SK-N-SH (cell line): ENCODE measurements around the gene C12orf75. TPM values are rescaled to one million over a fixed set of nuclear protein-coding genes. Genes with fewer than 3 reads are reported as not detected.

ENCODE experiments used
- CTCF ChIA-PET: fragments of 300-600, 350-600 bp; formaldehyde crosslinking; extraction: SDS; loops from one replicate; lab custom pipeline; 2021; lab: Yijun Ruan, JAX
- POLR2A ChIA-PET: fragments of 350-600 bp; sonication (Branson Sonifier 250); formaldehyde crosslinking; extraction: SDS; loops from one replicate; lab custom pipeline; 2020; ENCODE audit warnings: antibody characterized with exemption, inconsistent platforms; lab: Yijun Ruan, JAX
- DNase-seq: peaks from one replicate; pipeline ENCODE4 v3.0.0; 2012
- H2AFZ ChIP-seq: fragments of 200-600 bp; sonication (generic); 2 replicates; pipeline ENCODE4 v1.8.1; 2016; ENCODE audit warnings: antibody characterized with exemption, mild to moderate bottlenecking, low read depth
- H3F3A ChIP-seq: fragments of 200-600 bp; sonication (generic); replicated peaks from 2 replicates; pipeline ENCODE3; 2016; ENCODE audit warnings: antibody characterized with exemption, mild to moderate bottlenecking; ENCODE audit not compliant: insufficient read depth
- H3K27ac ChIP-seq, 2 experiments: fragments of 200-500 bp in 1 of 2; fragments of 200-600 bp in 1 of 2; sonication (Bioruptor generic) in 1 of 2; sonication (generic), shearing (Covaris generic) in 1 of 2; 2 replicates each; pipeline versions ENCODE4 v1.5.1 to v1.6.1; 2014 to 2016; ENCODE audit warnings: low read depth in 2 of 2, inconsistent platforms in 1 of 2, low read length in 1 of 2, mild to moderate bottlenecking in 1 of 2, mixed read lengths in 1 of 2
- H3K27me3 ChIP-seq: fragments of 200-600 bp; sonication (generic), shearing (Covaris generic); 2 replicates; pipeline ENCODE4 v1.6.1; 2016; ENCODE audit warnings: mixed run types; ENCODE audit not compliant: insufficient read depth
- H3K36me3 ChIP-seq, 2 experiments: fragments of 200-500 bp in 1 of 2; fragments of 200-600 bp in 1 of 2; sonication (Bioruptor generic) in 1 of 2; sonication (generic) in 1 of 2; replicated peaks in 1 of 2; 2 replicates each; pipeline versions ENCODE3 to v1.5.1; 2014 to 2016; ENCODE audit warnings: low read length in 1 of 2, mild to moderate bottlenecking in 1 of 2; ENCODE audit not compliant: insufficient read depth in 2 of 2, control insufficient read depth in 1 of 2
- H3K4me1 ChIP-seq, 2 experiments: fragments of 200-500 bp in 1 of 2; fragments of 200-600 bp in 1 of 2; sonication (Bioruptor generic) in 1 of 2; sonication (generic), shearing (Covaris generic) in 1 of 2; 2 replicates each; pipeline versions ENCODE4 v1.5.1 to v1.6.1; 2014 to 2016; ENCODE audit warnings: low read depth in 1 of 2, low read length in 1 of 2, mixed run types in 1 of 2; ENCODE audit not compliant: insufficient read depth in 2 of 2, control insufficient read depth in 1 of 2
- H3K4me2 ChIP-seq: fragments of 200-600 bp; sonication (generic), shearing (Covaris generic); 2 replicates; pipeline ENCODE4 v1.6.1; 2017; ENCODE audit warnings: mixed run types
- H3K4me3 ChIP-seq, 2 experiments: fragments of 200-500 bp in 1 of 2; fragments of 200-600 bp in 1 of 2; sonication (Bioruptor generic) in 1 of 2; sonication (generic), shearing (Covaris generic) in 1 of 2; 2 replicates each; pipeline versions ENCODE4 v1.5.1 to v1.8.1; 2014 to 2016; ENCODE audit warnings: low read depth in 2 of 2, inconsistent platforms in 1 of 2, low read length in 1 of 2, mild to moderate bottlenecking in 1 of 2, mixed read lengths in 1 of 2, moderate library complexity in 1 of 2
- H3K79me2 ChIP-seq: fragments of 200-600 bp; sonication (generic); 2 replicates; pipeline ENCODE4 v1.8.1; 2017; ENCODE audit warnings: mild to moderate bottlenecking; ENCODE audit not compliant: insufficient read depth
- H3K9ac ChIP-seq: fragments of 200-600 bp; sonication (generic); 2 replicates; pipeline ENCODE4 v1.6.1; 2017; ENCODE audit warnings: mixed run types
- H3K9me2 ChIP-seq: fragments of 200-600 bp; sonication (generic); 2 replicates; pipeline ENCODE4 v1.6.1; 2017; ENCODE audit warnings: mixed run types
- H3K9me3 ChIP-seq: fragments of 200-600 bp; sonication (generic); 2 replicates; pipeline ENCODE4 v1.6.1; 2017; ENCODE audit warnings: mixed run types, mild to moderate bottlenecking, moderate library complexity
- H4K20me1 ChIP-seq: fragments of 200-600 bp; sonication (generic); 2 replicates; pipeline ENCODE4 v1.6.1; 2017; ENCODE audit warnings: mild to moderate bottlenecking, mixed run types; ENCODE audit not compliant: insufficient read depth
- ELF1 ChIP-seq: IDR thresholded peaks from 2 replicates; pipeline ENCODE4 v1.4.0; 2012
- EZH2phosphoT487 ChIP-seq: fragments of 200-600 bp; sonication (generic); IDR thresholded peaks from 2 replicates; pipeline ENCODE4 v1.6.1; 2017; ENCODE audit warnings: low read depth, mixed run types, mild to moderate bottlenecking, antibody characterized with exemption, moderate library complexity, borderline replicate concordance
- FOXM1 ChIP-seq: IDR thresholded peaks from 2 replicates; pipeline ENCODE4 v1.4.0; 2012; ENCODE audit warnings: low read depth, mild to moderate bottlenecking
- JUND ChIP-seq: IDR thresholded peaks from 2 replicates; pipeline ENCODE4 v1.4.0; 2012
- MAX ChIP-seq: IDR thresholded peaks from 2 replicates; pipeline ENCODE4 v1.4.0; 2012; ENCODE audit warnings: low read depth
- MEF2A ChIP-seq: IDR thresholded peaks from 2 replicates; pipeline ENCODE4 v1.4.0; 2012; ENCODE audit warnings: low read depth, borderline replicate concordance
- NFIC ChIP-seq: IDR thresholded peaks from 2 replicates; pipeline ENCODE4 v1.4.0; 2012; ENCODE audit warnings: borderline replicate concordance
- NRF1 ChIP-seq: IDR thresholded peaks from 2 replicates; pipeline ENCODE4 v1.6.1; 2012; ENCODE audit warnings: low read depth, mild to moderate bottlenecking, low read length
- POLR2AphosphoS5 ChIP-seq: IDR thresholded peaks from 2 replicates; pipeline ENCODE4 v1.6.1; 2012; ENCODE audit warnings: low read depth, low read length
- RAD21 ChIP-seq: IDR thresholded peaks from 2 replicates; pipeline ENCODE4 v1.6.1; 2012; ENCODE audit warnings: mild to moderate bottlenecking, low read length
- RCOR1 ChIP-seq: fragments of 150-350 bp; IDR thresholded peaks from 2 replicates; pipeline ENCODE4 v1.6.1; 2017; ENCODE audit warnings: antibody characterized with exemption, low read length
- RFX5 ChIP-seq: IDR thresholded peaks from 2 replicates; pipeline ENCODE4 v1.6.1; 2012; ENCODE audit warnings: mild to moderate bottlenecking, improper control_type of control experiment, low read length
- SIN3A ChIP-seq: IDR thresholded peaks from 2 replicates; pipeline ENCODE4 v1.6.1; 2012; ENCODE audit warnings: low read depth, mild to moderate bottlenecking, low read length, moderate library complexity, borderline replicate concordance
- TAF1 ChIP-seq: IDR thresholded peaks from 2 replicates; pipeline ENCODE4 v1.6.1; 2012; ENCODE audit warnings: low read depth, mild to moderate bottlenecking, low read length, moderate library complexity, borderline replicate concordance
- ZBTB33 ChIP-seq: IDR thresholded peaks from 2 replicates; pipeline ENCODE4 v1.4.0; 2012; ENCODE audit warnings: low read depth, borderline replicate concordance
- WGBS: methylation state at CpG from one replicate; pipeline ENCODE4 v1.1.6; 2017; ENCODE audit warnings: low lambda C conversion rate; 5-methylcytosine and 5-hydroxymethylcytosine counted together
- polyA plus RNA-seq, 3 experiments: library from polyadenylated mRNA; depleted of rRNA; stranded (reverse); fragments of >200 nt; gene quantifications; 2 replicates each; pipeline ENCODE4 v1.2.3, GENCODE V29; 2012
- TF ChIP-seq, protein P1 (sequence below): fragments of 200-600 bp; sonication (generic); IDR thresholded peaks from 2 replicates; pipeline ENCODE4 v1.6.1; 2017; ENCODE audit warnings: antibody characterized with exemption, mild to moderate bottlenecking, moderate library complexity
- TF ChIP-seq, protein P2 (sequence below): IDR thresholded peaks from 2 replicates; pipeline ENCODE4; 2012

C12orf75 gene
- polyA plus RNA-seq, 1 of the 3 experiments (the other 2 are of a cell fraction), result 221 TPM

DNA sequence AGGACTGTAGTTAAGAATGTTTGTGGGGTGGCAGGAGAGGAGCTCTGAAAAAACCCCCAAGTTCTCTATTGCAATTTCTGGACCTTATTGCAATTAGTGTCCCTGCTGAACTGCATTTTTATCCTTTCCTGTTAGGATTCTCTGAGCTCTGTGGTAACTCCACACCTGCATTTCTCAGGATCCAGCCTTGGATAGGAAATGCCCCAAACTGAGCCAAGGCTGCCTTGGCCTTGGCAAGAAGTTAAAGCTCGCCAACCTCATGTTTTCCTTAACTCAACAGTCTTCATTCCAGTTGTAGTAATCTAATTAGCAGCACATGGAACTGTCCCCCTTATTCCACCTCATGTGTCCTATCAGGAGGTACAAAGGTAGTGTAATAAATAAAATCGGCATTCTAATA, 66.5 kb downstream of the C12orf75 start:
- no peaks in the 10 kb centered on the region for H3K9me2 ChIP-seq
- H2AFZ ChIP-seq, result no peak overlapping the region
- no peaks in the 10 kb centered on the region for H3K27me3 ChIP-seq
- H3K27ac ChIP-seq, result no peak overlapping the region
- H3K36me3 ChIP-seq, result peaks cover 0 to 44% of the 10 kb centered on the region in 2 experiments
- H3K4me3 ChIP-seq, result no peak overlapping the region
- no peaks in the 10 kb centered on the region for H3K9me3 ChIP-seq
- H3F3A ChIP-seq, result peaks cover 11% of the 10 kb centered on the region
- 81% methylated on average over 2 of the region's 2 CpGs for WGBS
- CTCF ChIA-PET, result interaction anchor here (1.7 kb wide), 1 partner anchor 14 kb away, joined by 5 read pairs; no protein-coding TSS in a partner anchor
- H3K9ac ChIP-seq, result no peak overlapping the region
- POLR2A ChIA-PET, result no interaction called here
- H3K79me2 ChIP-seq, result no peaks in the 10 kb centered on the region
- H3K4me2 ChIP-seq, result no peak overlapping the region
- no peak for TF ChIP-seq RFX5
- no peak for DNase-seq
- peaks cover 0 to 7% of the 10 kb centered on the region in 2 experiments; a peak in 2 of 4 replicates for H3K4me1 ChIP-seq
- H4K20me1 ChIP-seq, result no peaks in the 10 kb centered on the region

DNA sequence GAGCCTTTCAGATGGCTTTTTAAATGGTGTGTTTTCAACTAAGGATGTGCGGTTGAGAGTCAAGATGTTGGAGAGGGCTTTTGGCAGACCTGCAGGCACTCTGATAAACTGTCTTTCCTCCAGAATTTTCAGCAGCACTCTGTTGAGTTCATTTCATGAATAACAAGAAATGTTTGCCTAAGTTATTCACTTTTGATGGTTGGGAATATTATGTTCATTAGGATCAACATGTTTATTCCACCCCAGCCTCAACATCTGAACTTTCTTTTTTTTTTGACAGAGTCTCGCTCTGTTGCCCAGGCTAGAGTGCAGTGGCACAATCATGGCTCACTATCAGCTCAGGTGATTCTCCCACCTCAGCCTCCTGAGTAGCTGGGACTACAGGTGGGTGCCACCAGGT, 68.4 kb downstream of the C12orf75 start:
- CTCF ChIA-PET, result interaction anchor here (1.2 to 1.9 kb wide), 2 partner anchors 11 to 22 kb away, joined by 4 to 5 read pairs; no protein-coding TSS in a partner anchor
- TF ChIP-seq FOXM1 (no peak), POLR2AphosphoS5 (no peak), NRF1 (no peak), ELF1 (no peak), RCOR1 (no peak), MEF2A (no peak), JUND (no peak), SIN3A (no peak), NFIC (no peak), ZBTB33 (no peak), RAD21 (no peak), EZH2phosphoT487 (no peak), MAX (no peak), TAF1 (no peak)
- TF ChIP-seq, protein P1, sequence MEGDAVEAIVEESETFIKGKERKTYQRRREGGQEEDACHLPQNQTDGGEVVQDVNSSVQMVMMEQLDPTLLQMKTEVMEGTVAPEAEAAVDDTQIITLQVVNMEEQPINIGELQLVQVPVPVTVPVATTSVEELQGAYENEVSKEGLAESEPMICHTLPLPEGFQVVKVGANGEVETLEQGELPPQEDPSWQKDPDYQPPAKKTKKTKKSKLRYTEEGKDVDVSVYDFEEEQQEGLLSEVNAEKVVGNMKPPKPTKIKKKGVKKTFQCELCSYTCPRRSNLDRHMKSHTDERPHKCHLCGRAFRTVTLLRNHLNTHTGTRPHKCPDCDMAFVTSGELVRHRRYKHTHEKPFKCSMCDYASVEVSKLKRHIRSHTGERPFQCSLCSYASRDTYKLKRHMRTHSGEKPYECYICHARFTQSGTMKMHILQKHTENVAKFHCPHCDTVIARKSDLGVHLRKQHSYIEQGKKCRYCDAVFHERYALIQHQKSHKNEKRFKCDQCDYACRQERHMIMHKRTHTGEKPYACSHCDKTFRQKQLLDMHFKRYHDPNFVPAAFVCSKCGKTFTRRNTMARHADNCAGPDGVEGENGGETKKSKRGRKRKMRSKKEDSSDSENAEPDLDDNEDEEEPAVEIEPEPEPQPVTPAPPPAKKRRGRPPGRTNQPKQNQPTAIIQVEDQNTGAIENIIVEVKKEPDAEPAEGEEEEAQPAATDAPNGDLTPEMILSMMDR, result no peak
- TF ChIP-seq, protein P2, sequence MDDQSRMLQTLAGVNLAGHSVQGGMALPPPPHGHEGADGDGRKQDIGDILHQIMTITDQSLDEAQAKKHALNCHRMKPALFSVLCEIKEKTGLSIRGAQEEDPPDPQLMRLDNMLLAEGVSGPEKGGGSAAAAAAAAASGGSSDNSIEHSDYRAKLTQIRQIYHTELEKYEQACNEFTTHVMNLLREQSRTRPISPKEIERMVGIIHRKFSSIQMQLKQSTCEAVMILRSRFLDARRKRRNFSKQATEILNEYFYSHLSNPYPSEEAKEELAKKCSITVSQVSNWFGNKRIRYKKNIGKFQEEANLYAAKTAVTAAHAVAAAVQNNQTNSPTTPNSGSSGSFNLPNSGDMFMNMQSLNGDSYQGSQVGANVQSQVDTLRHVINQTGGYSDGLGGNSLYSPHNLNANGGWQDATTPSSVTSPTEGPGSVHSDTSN, result no peak
- TF ChIP-seq, all 33 proteins: peak for 0

More for the DNA sequence above, 68.4 kb downstream of the C12orf75 start:
- DNase-seq, result no peak
- POLR2A ChIA-PET, result no interaction called here
- no peaks in the 10 kb centered on the region for H3K9me2 ChIP-seq
- H3K4me3 ChIP-seq, result no peak overlapping the region
- H3K36me3 ChIP-seq, result peaks cover 0 to 59% of the 10 kb centered on the region in 2 experiments
- WGBS, result 100% methylated on average over 2 of the region's 2 CpGs
- no peak overlapping the region for H2AFZ ChIP-seq
- H3K4me1 ChIP-seq, result no peaks in the 10 kb centered on the region
- no peak overlapping the region for H3K27ac ChIP-seq
- H3F3A ChIP-seq, result peaks cover 6% of the 10 kb centered on the region
- no peaks in the 10 kb centered on the region for H3K9me3 ChIP-seq
- H3K27me3 ChIP-seq, result no peaks in the 10 kb centered on the region
- H4K20me1 ChIP-seq, result no peaks in the 10 kb centered on the region
- H3K9ac ChIP-seq, result no peak overlapping the region
- H3K4me2 ChIP-seq, result no peak overlapping the region
- H3K79me2 ChIP-seq, result no peaks in the 10 kb centered on the region
